NCI-H146 (cell line): ENCODE results near the gene GPR18.
"Not testable (repeated sequence)": the region's sequence is repeated elsewhere in the genome, so short reads cannot be mapped to it uniquely, and the experiment has no call there.

Experiments used
- DNase-seq: peaks from one replicate; lab custom pipeline; 2025; lab: John Stamatoyannopoulos, UW

Gene GPR18

GRCh38 chr13:99266827-99267226 is 8.6 kb upstream of the GPR18 start:
- DNase-seq = no peak

GRCh38 chr13:99265821-99266426 is 7.7 kb upstream of the GPR18 start:
- DNase-seq = peak; percentile 53

- DNase-seq = no peak
Measured at GRCh38 chr13:99265162-99265800, 7.1 kb upstream of the GPR18 start.

GRCh38 chr13:99264051-99264450 is 5.9 kb upstream of the GPR18 start:
- no peak for DNase-seq

GRCh38 chr13:99263126-99263785 is 5.1 kb upstream of the GPR18 start:
- no peak for DNase-seq

GRCh38 chr13:99261059-99261458 is 2.9 kb upstream of the GPR18 start:
- DNase-seq = no peak

- DNase-seq = no peak
Measured at GRCh38 chr13:99260216-99260615, 2.0 kb upstream of the GPR18 start.

- DNase-seq = no peak
Measured at GRCh38 chr13:99258946-99259345, 767 bp upstream of the GPR18 start.

- no peak for DNase-seq
Measured at GRCh38 chr13:99257291-99257690, 888 bp downstream of the GPR18 start.

- no peak for DNase-seq
Measured at GRCh38 chr13:99256709-99257108, 1.5 kb downstream of the GPR18 start.

- no peak for DNase-seq
Measured at GRCh38 chr13:99256283-99256682, 1.9 kb downstream of the GPR18 start.

GRCh38 chr13:99255271-99255670 is 2.9 kb downstream of the GPR18 start:
- DNase-seq = no peak

GRCh38 chr13:99254830-99255229 is 3.3 kb downstream of the GPR18 start:
- DNase-seq = no peak

- no peak for DNase-seq
Measured at GRCh38 chr13:99251921-99252320, 6.3 kb downstream of the GPR18 start.

- DNase-seq = no peak
Measured at GRCh38 chr13:99250982-99251825, 7.0 kb downstream of the GPR18 start.

- DNase-seq = not testable (repeated sequence)
Measured at GRCh38 chr13:99249606-99250005, 8.6 kb downstream of the GPR18 start.

GRCh38 chr13:99249178-99249577 is 9.0 kb downstream of the GPR18 start:
- not testable (repeated sequence) for DNase-seq

- no peak for DNase-seq
Measured at GRCh38 chr13:99246100-99246499, 12.1 kb downstream of the GPR18 start.

- DNase-seq = no peak
Measured at GRCh38 chr13:99237981-99238662, 20.1 kb downstream of the GPR18 start.

GRCh38 chr13:99231721-99232120 is 26.5 kb downstream of the GPR18 start:
- DNase-seq = no peak

- DNase-seq = no peak
Measured at GRCh38 chr13:99230991-99231390, 27.2 kb downstream of the GPR18 start.

GRCh38 chr13:99230588-99230987 is 27.6 kb downstream of the GPR18 start:
- not testable (repeated sequence) for DNase-seq
